Kidney (tissue), 14 donors: Measurements from ENCODE around the gene UNC5A. TPM values are rescaled to one million over a fixed set of nuclear protein-coding genes. Genes with fewer than 3 reads are reported as not detected.

Experiments used
- DNase-seq, 5 donors: peaks; one replicate each; pipeline ENCODE4 v3.0.0-alpha.2; 2013 to 2020
- FAIRE-seq: peaks from 2 replicates; lab custom pipeline; 2012; peaks lifted over from hg19 to GRCh38; lab: Jason Lieb, UNC
- H3K27ac ChIP-seq, 2 donors: one replicate each; pipeline ENCODE4 v1.7.0; 2013; ENCODE audit warnings: low read depth in 2 of 2, low read length in 2 of 2, inconsistent platforms in 1 of 2
- H3K27me3 ChIP-seq: one replicate; pipeline ENCODE4 v1.7.1; 2013; ENCODE audit warnings: low read length, inconsistent platforms; ENCODE audit not compliant: control insufficient read depth, insufficient read depth
- H3K36me3 ChIP-seq, 3 donors: one replicate each; pipeline versions ENCODE4 v1.7.0 to v1.7.1; 2013; ENCODE audit warnings: low read length in 3 of 3, control low read depth in 1 of 3, inconsistent platforms in 1 of 3; ENCODE audit not compliant: insufficient read depth in 3 of 3, control insufficient read depth in 2 of 3
- H3K4me1 ChIP-seq, 3 donors: one replicate each; pipeline versions ENCODE4 v1.7.0 to v1.7.1; 2013; ENCODE audit warnings: low read length in 3 of 3, inconsistent platforms in 1 of 3, low read depth in 1 of 3; ENCODE audit not compliant: control insufficient read depth in 2 of 3, insufficient read depth in 2 of 3
- H3K4me3 ChIP-seq, 3 donors: one replicate each; pipeline versions ENCODE4 v1.7.0 to v1.8.1; 2013; ENCODE audit warnings: low read length in 3 of 3, control low read depth in 1 of 3, inconsistent platforms in 1 of 3
- H3K9ac ChIP-seq, 3 donors: one replicate each; pipeline versions ENCODE4 v1.7.0 to v1.7.1; 2013; ENCODE audit warnings: low read length in 3 of 3, control low read depth in 1 of 3, inconsistent platforms in 1 of 3
- H3K9me3 ChIP-seq, 3 donors: one replicate each; pipeline versions ENCODE4 v1.7.0 to v1.7.1; 2013; ENCODE audit warnings: low read length in 3 of 3, control low read depth in 1 of 3, inconsistent platforms in 1 of 3; ENCODE audit not compliant: control insufficient read depth in 2 of 3, insufficient read depth in 1 of 3
- CTCF ChIP-seq: IDR thresholded peaks from 3 replicates; pipeline ENCODE4 v1.5.1; 2012; ENCODE audit warnings: mild to moderate bottlenecking, moderate library complexity, borderline replicate concordance; ENCODE audit not compliant: insufficient read depth; ENCODE audit errors: extremely low read depth
- intact Hi-C: fragments of 100-400 bp; cut with DNase I; formaldehyde crosslinking; loops from one replicate; pipeline ENCODE4 v1.11.1; 2022
- polyA plus RNA-seq: library from polyadenylated mRNA; stranded (reverse); fragments of 350-450 nt; fragmentation: Illumina TruSeq; extraction: RNeasy Lipid Tissue Mini Kit (QIAGEN cat#74804); gene quantifications from one replicate; pipeline ENCODE4 v1.2.3, GENCODE V29; 2014; ENCODE audit warnings: low read depth, low replicate concordance; ENCODE audit not compliant: insufficient read depth
- total RNA-seq: library from RNA; stranded (reverse); fragmentation: NEBNext Ultra II Directional; extraction: Animal tissue kit (Norgen Biotek cat#: 25700); gene quantifications from one replicate; pipeline ENCODE4 v1.2.1, GENCODE V29; 2021
- donor health status: control.
- donor health status: control.
- donor health status: control.
- donor health status: control.
- donor health status: control.
- donor health status: DM: yes; HTN: yes; CAD: no.
- donor health status: Normal renal cell carcinoma (clear cell type).

Gene UNC5A
- total and polyA plus RNA-seq, 2 donors from 2014 or later = 1.5 TPM; not detected in 1

- H3K9ac ChIP-seq = no peak overlapping the region
- FAIRE-seq (no peak), DNase-seq (peak in 3 of 5 donors; percentile 50 to 54 (median 53))
- intact Hi-C loops = no loop called here
- no peaks in the 10 kb centered on the region for H3K36me3 ChIP-seq
- H3K9me3 ChIP-seq = no peaks in the 10 kb centered on the region
- H3K27ac ChIP-seq = no peak overlapping the region
- H3K4me3 ChIP-seq = no peak overlapping the region
- H3K4me1 ChIP-seq = peaks cover 0 to 2% (median 0%) of the 10 kb centered on the region in 3 donors
- peaks cover 11% of the 10 kb centered on the region for H3K27me3 ChIP-seq
- TF ChIP-seq CTCF = no peak
Observed at GRCh38 chr5:176806137-176806536, 4.2 kb upstream of the UNC5A start.

GRCh38 chr5:176809544-176810080 is 747 bp upstream of the UNC5A start:
- no peak for TF ChIP-seq CTCF

GRCh38 chr5:176810687-176811501 is 535 bp downstream of the UNC5A start:
- DNase-seq = no peak
- H3K9ac ChIP-seq = no peak overlapping the region
- H3K27ac ChIP-seq = no peak overlapping the region
- intact Hi-C loops = no loop called here
- TF ChIP-seq CTCF = no peak
- H3K4me1 ChIP-seq = peaks cover 0 to 2% (median 0%) of the 10 kb centered on the region in 3 donors
- H3K36me3 ChIP-seq = no peaks in the 10 kb centered on the region
- H3K9me3 ChIP-seq = no peaks in the 10 kb centered on the region
- no peak for FAIRE-seq
- H3K27me3 ChIP-seq = peaks cover 24% of the 10 kb centered on the region
- no peak overlapping the region for H3K4me3 ChIP-seq

More at GRCh38 chr5:176809544-176810080, 747 bp upstream of the UNC5A start:
- H3K9me3 ChIP-seq = no peaks in the 10 kb centered on the region
- DNase-seq (no peak), FAIRE-seq (no peak)
- H3K27me3 ChIP-seq = peaks cover 24% of the 10 kb centered on the region
- no peak overlapping the region for H3K4me3 ChIP-seq
- H3K9ac ChIP-seq = no peak overlapping the region
- no peak overlapping the region for H3K27ac ChIP-seq
- intact Hi-C loops = no loop called here
- H3K36me3 ChIP-seq = no peaks in the 10 kb centered on the region
- H3K4me1 ChIP-seq = peaks cover 0 to 2% (median 0%) of the 10 kb centered on the region in 3 donors
